NCI-H128 (cell line): Measurements from ENCODE around the gene PIAS2.

Experiments
- DNase-seq: peaks from one replicate; lab custom pipeline; 2025; ENCODE audit not compliant: unreplicated experiment; lab: John Stamatoyannopoulos, UW

Gene PIAS2

GRCh38 chr18:46767217-46767616 lies 150.1 kb downstream of the PIAS2 start:
- DNase-seq = no peak

DNA sequence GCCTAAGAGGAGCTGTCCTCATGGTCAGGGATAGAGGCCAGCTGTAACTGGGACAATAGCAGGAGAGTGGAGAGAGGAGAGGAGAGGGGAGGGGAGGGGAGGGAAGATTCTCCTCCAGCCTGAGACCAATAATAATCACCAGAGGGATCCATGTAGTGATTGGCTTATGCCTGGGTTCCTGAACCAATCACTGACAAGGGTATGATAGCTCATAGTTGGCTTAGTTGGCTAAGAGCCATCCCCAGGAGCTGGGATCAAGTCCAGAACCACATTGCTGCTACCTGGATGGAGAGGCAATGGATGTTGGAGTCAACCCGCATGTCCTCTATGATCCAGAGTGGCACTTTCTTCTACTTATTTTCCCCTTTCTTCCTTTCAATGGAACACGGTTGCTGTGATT lies 152.7 kb downstream of the PIAS2 start:
- no peak for DNase-seq

DNA sequence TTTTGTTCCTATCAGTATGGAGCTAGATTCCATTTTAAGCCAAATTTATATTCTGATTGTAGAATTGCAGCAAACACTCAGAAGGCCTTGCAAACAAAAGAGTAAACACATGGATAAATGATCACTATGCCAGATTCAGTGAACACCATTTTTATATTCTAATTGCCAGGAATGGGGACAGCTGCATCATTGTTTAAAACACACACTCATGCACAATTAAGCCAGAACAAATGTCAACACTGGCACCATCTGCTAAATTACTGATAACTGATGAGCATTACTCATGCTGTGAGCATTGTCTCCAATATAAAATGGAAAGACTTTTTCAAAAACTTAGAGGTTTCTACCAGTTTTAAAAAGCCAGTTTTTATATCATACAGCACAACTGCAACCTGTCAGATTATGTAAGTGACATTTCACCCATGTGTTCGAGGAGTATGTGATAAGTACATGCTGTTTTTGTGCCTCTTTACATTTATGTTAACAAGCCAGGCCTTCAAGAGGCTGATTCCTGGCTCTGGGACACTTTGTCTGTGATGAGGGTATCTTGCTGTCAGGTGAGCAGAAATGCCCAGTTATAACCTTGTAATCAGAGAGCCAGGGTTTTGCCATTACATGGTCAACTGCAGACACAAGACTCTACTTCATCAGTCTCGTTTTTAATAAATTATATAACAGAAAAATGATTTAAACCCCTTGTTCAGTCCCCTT lies 156.1 kb downstream of the PIAS2 start:
- peak; percentile 29 for DNase-seq

DNA sequence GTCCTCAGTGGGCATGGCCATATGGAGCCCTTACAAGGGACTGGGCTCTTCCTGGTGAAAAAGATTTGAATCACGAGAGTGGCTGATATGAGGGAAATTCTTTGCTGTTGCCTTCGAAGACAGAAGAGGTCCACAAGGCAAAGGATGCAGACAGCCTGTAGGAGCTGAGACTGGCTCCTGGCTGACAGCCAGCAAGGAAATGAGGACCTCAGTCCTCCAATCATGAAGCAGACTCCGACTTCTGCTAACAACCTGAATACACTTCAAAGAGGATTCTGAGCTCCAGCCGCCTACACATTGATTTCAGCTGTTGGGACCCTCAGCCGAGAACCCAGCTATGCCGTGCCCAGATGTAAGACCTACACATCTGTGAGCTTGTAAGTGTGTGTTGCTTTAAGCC lies 157.4 kb downstream of the PIAS2 start:
- DNase-seq = no peak

- no peak for DNase-seq
These were observed 160.6 kb downstream of the PIAS2 start, which contains the start of gene ST8SIA5 for GRCh38 chr18:46756559-46757201. Gene ST8SIA5 (minus strand): TSS chr18:46757053. CDS start chr18:46756508, 545 bp downstream.

DNA sequence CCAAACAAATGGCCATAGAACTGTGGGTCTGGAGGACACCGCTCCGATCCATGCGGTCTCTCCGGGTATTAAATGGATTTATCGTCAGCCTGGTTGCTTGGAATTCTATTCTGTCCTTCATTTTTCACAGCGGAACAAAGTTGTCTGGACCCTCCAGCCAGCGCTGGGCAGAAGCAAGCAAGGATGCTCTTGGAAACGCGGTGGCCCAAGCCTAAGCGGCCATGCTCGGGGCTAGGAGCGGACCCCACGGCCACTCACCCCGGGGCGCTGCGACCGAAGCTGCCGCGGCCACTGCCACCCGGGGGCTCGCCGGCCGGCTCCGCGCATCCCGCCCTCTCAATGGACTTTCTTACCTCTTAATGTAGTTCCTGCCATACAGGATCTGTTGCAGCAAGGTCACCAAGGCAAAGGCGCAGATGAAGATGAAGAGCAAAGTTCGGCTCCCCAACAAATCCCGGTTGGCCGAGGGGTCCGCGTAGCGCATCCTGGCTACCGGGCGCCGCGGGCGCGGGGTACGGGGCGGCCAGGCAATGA lies 161.2 kb downstream of the PIAS2 start:
- DNase-seq = no peak

DNA sequence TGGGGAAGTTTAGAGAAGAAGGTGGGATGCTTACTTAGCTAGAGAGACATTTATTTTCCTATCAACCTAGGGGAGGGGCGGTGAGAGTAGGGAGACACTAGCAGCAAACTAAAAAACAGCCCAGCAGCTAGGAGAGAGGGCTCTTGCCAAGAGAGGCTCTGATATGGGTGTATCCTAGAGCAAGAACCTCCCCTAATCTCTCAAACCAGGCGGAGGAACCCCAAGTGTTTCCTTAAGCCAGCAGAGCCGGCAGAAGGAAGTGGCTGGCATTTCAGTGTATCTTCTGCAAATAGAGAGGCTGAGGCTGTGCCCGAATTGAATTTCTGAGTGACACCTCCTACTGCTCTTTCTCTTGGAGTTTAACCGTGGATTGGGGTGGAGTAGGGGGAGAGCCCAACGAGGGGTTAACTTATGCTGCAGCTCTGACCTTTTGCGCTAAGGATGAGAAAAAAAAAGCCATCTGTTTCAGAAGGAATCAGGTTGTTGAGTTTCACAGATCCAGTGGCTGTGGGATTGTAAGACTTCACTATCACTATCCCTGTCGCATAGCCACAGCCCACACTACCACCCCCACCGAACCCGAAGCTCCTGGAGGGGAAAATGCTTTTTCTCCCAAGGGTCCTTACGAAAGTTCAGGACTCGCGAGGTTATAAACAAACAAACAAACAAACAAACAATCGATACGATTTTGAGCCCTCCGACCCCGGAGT lies 161.8 kb downstream of the PIAS2 start:
- DNase-seq = no peak

- DNase-seq = no peak
These were observed 162.5 kb downstream of the PIAS2 start for GRCh38 chr18:46754661-46755292.

GRCh38 chr18:46754188-46754587 lies 163.1 kb downstream of the PIAS2 start:
- DNase-seq = no peak
